ENCODE data around the gene PCDHB11.
"Not testable (repeated sequence)": the region's sequence is repeated elsewhere in the genome, so short reads cannot be mapped to it uniquely, and the experiment has no call there.

The PCDHB11 gene

GRCh38 chr5:141155540-141156374 lies 43.7 kb upstream of the PCDHB11 start:
- Histone ChIP-seq H3K36me3 (no peaks in the 10 kb centered on the region), H3K4me3 (ENCODE audit: low read depth in 1 of 2, low read length in 1 of 2) (no peak overlapping the region), H3K27me3 (peaks cover 25% of the 10 kb centered on the region), H3K9me3 (no peaks in the 10 kb centered on the region), H3K4me1 (ENCODE audit: control insufficient read depth in 1 of 2, insufficient read depth in 1 of 2, low read depth in 1 of 2, low read length in 1 of 2) (no peaks in the 10 kb centered on the region), H3K27ac (no peak overlapping the region)
- TF ChIP-seq, protein P1, sequence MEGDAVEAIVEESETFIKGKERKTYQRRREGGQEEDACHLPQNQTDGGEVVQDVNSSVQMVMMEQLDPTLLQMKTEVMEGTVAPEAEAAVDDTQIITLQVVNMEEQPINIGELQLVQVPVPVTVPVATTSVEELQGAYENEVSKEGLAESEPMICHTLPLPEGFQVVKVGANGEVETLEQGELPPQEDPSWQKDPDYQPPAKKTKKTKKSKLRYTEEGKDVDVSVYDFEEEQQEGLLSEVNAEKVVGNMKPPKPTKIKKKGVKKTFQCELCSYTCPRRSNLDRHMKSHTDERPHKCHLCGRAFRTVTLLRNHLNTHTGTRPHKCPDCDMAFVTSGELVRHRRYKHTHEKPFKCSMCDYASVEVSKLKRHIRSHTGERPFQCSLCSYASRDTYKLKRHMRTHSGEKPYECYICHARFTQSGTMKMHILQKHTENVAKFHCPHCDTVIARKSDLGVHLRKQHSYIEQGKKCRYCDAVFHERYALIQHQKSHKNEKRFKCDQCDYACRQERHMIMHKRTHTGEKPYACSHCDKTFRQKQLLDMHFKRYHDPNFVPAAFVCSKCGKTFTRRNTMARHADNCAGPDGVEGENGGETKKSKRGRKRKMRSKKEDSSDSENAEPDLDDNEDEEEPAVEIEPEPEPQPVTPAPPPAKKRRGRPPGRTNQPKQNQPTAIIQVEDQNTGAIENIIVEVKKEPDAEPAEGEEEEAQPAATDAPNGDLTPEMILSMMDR (IDR thresholded peaks at IDR 0.05), result no peak

- peaks cover 13% of the 10 kb centered on the region for H3K27me3 ChIP-seq
- not testable (repeated sequence) for H3K9me3 ChIP-seq; H3K36me3 ChIP-seq; H3K4me3 ChIP-seq (ENCODE audit: low read depth in 1 of 2, low read length in 1 of 2); H3K27ac ChIP-seq; H3K4me1 ChIP-seq (ENCODE audit: control insufficient read depth in 1 of 2, insufficient read depth in 1 of 2, low read depth in 1 of 2, low read length in 1 of 2)
Observed at GRCh38 chr5:141157356-141157755, 42.1 kb upstream of the PCDHB11 start.

DNA sequence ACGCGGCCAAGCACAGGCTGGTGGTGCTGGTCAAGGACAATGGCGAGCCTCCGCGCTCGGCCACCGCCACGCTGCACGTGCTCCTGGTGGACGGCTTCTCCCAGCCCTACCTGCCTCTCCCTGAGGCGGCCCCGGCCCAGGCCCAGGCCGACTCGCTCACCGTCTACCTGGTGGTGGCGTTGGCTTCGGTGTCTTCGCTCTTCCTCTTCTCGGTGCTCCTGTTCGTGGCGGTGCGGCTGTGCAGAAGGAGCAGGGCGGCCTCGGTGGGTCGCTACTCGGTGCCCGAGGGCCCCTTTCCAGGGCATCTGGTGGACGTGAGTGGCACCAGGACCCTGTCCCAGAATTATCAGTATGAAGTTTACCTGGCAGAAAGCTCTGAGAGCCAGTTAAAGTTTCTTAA lies 41.5 kb upstream of the PCDHB11 start:
- not testable (repeated sequence) for H3K9me3 ChIP-seq; H3K36me3 ChIP-seq; H3K4me3 ChIP-seq (ENCODE audit: low read depth in 1 of 2, low read length in 1 of 2); H3K27ac ChIP-seq; H3K4me1 ChIP-seq (ENCODE audit: control insufficient read depth in 1 of 2, insufficient read depth in 1 of 2, low read depth in 1 of 2, low read length in 1 of 2)
- H3K27me3 ChIP-seq, result peaks cover 12% of the 10 kb centered on the region

DNA sequence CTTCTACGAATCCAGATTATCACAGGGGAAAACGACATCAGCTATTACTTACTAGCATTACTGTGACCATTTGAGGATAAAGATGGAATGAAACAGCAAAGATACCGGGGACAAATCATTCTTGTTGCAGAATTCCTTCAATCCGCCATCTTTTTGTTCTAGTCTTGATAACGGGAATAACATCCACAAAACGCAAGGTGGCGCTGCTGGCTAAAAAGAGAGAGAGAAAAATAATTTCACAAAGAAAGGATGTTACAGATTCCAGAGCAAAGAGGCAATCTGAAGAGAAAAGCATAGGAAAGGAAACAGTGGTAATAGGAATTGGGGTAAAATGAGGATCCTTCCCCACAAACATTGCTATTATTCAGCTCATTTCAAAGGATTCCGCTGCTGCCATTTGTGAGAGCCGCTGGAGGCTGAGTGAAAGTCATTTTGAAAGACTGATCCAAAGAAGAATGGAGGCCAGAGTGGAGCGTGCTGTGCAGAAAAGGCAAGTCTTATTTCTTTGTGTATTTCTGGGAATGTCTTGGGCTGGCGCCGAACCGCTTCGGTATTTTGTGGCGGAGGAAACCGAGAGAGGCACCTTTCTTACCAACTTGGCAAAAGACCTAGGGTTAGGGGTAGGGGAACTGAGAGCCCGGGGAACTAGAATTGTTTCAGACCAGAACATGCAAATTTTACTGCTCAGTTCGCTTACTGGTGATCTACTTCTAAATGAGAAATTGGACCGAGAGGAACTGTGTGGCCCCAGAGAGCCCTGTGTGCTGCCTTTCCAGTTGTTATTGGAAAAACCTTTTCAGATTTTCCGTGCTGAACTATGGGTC lies 26.8 kb upstream of the PCDHB11 start, which contains the start of gene PCDHB7:
Gene PCDHB7, plus strand, starts transcription at position 264 of the 824 bp plus-strand sequence. Its CDS starts 192 bp downstream, at position 456.
- no peak within 1 kb of the TSS for H3K4me3 ChIP-seq (ENCODE audit: low read depth in 1 of 2, low read length in 1 of 2)
- no peak within 1 kb of the TSS for H3K27ac ChIP-seq
- H3K9me3 ChIP-seq, result peaks cover 21% of the 10 kb centered on the region
- TF ChIP-seq, protein P1 (IDR thresholded peaks at IDR 0.05), result no peak
- H3K36me3 ChIP-seq, result no peaks in the 10 kb centered on the region
- peaks cover 31% of the 10 kb centered on the region for H3K27me3 ChIP-seq
- H3K4me1 ChIP-seq (ENCODE audit: control insufficient read depth in 1 of 2, insufficient read depth in 1 of 2, low read depth in 1 of 2, low read length in 1 of 2), result no peaks in the 10 kb centered on the region

GRCh38 chr5:141174291-141175104 lies 24.9 kb upstream of the PCDHB11 start:
- Histone ChIP-seq H3K27me3 (peaks cover 48% of the 10 kb centered on the region), H3K9me3 (peaks cover 32% of the 10 kb centered on the region)
- not testable (repeated sequence) for H3K4me3 ChIP-seq (ENCODE audit: low read depth in 1 of 2, low read length in 1 of 2); H3K36me3 ChIP-seq; H3K27ac ChIP-seq; H3K4me1 ChIP-seq (ENCODE audit: control insufficient read depth in 1 of 2, insufficient read depth in 1 of 2, low read depth in 1 of 2, low read length in 1 of 2)

- Histone ChIP-seq H3K4me3 (ENCODE audit: low read depth in 1 of 2, low read length in 1 of 2) (no peak overlapping the region), H3K9me3 (peaks cover 33% of the 10 kb centered on the region), H3K27ac (no peak overlapping the region), H3K36me3 (no peaks in the 10 kb centered on the region), H3K4me1 (ENCODE audit: control insufficient read depth in 1 of 2, insufficient read depth in 1 of 2, low read depth in 1 of 2, low read length in 1 of 2) (no peaks in the 10 kb centered on the region), H3K27me3 (peaks cover 49% of the 10 kb centered on the region)
- TF ChIP-seq, protein P1 (IDR thresholded peaks at IDR 0.05), result no peak
Observed at GRCh38 chr5:141175933-141176332, 23.5 kb upstream of the PCDHB11 start.

GRCh38 chr5:141177577-141178191 lies 21.7 kb upstream of the PCDHB11 start, which contains the start of gene PCDHB8:
PCDHB8 (plus strand) TSS chr5:141177790; CDS start chr5:141178035, 245 bp downstream.
- H3K27ac ChIP-seq; H3K4me3 ChIP-seq (ENCODE audit: low read depth in 1 of 2, low read length in 1 of 2); H3K4me1 ChIP-seq (ENCODE audit: control insufficient read depth in 1 of 2, insufficient read depth in 1 of 2, low read depth in 1 of 2, low read length in 1 of 2); H3K36me3 ChIP-seq: not testable (repeated sequence)
- peaks cover 33% of the 10 kb centered on the region for H3K9me3 ChIP-seq
- peaks cover 59% of the 10 kb centered on the region for H3K27me3 ChIP-seq

DNA sequence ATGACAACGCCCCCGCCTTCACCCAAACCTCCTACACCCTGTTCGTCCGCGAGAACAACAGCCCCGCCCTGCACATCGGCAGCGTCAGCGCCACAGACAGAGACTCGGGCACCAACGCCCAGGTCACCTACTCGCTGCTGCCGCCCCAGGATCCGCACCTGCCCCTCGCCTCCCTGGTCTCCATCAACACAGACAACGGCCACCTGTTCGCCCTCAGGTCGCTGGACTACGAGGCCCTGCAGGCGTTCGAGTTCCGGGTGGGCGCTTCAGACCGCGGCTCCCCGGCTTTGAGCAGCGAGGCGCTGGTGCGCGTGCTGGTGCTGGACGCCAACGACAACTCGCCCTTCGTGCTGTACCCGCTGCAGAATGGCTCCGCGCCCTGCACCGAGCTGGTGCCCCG lies 20.1 kb upstream of the PCDHB11 start:
- not testable (repeated sequence) for H3K4me3 ChIP-seq (ENCODE audit: low read depth in 1 of 2, low read length in 1 of 2); H3K36me3 ChIP-seq; H3K4me1 ChIP-seq (ENCODE audit: control insufficient read depth in 1 of 2, insufficient read depth in 1 of 2, low read depth in 1 of 2, low read length in 1 of 2); H3K27ac ChIP-seq
- H3K27me3 ChIP-seq, result peaks cover 72% of the 10 kb centered on the region
- peaks cover 37% of the 10 kb centered on the region for H3K9me3 ChIP-seq

DNA sequence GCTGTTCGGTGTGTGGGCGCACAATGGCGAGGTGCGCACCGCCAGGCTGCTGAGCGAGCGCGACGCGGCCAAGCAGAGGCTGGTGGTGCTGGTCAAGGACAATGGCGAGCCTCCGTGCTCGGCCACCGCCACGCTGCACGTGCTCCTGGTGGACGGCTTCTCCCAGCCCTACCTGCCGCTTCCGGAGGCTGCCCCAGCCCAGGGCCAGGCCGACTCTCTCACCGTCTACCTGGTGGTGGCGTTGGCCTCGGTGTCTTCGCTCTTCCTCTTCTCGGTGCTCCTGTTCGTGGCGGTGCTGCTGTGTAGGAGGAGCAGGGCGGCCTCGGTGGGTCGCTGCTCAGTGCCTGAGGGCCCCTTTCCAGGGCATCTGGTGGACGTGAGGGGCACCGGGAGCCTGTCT lies 19.6 kb upstream of the PCDHB11 start:
- H3K27me3 ChIP-seq, result peaks cover 72% of the 10 kb centered on the region
- not testable (repeated sequence) for H3K4me3 ChIP-seq (ENCODE audit: low read depth in 1 of 2, low read length in 1 of 2); H3K36me3 ChIP-seq; H3K27ac ChIP-seq; H3K4me1 ChIP-seq (ENCODE audit: control insufficient read depth in 1 of 2, insufficient read depth in 1 of 2, low read depth in 1 of 2, low read length in 1 of 2)
- peaks cover 33% of the 10 kb centered on the region for H3K9me3 ChIP-seq
